GF-D8 (cell line): ENCODE data around the gene FCRLA.
"Not testable (repeated sequence)": the region's sequence is repeated elsewhere in the genome, so short reads cannot be mapped to it uniquely, and the experiment has no call there.

Source experiments
- DNase-seq: peaks from one replicate; lab custom pipeline; 2025; lab: John Stamatoyannopoulos, UW

The FCRLA gene, protein sequence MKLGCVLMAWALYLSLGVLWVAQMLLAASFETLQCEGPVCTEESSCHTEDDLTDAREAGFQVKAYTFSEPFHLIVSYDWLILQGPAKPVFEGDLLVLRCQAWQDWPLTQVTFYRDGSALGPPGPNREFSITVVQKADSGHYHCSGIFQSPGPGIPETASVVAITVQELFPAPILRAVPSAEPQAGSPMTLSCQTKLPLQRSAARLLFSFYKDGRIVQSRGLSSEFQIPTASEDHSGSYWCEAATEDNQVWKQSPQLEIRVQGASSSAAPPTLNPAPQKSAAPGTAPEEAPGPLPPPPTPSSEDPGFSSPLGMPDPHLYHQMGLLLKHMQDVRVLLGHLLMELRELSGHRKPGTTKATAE

DNA sequence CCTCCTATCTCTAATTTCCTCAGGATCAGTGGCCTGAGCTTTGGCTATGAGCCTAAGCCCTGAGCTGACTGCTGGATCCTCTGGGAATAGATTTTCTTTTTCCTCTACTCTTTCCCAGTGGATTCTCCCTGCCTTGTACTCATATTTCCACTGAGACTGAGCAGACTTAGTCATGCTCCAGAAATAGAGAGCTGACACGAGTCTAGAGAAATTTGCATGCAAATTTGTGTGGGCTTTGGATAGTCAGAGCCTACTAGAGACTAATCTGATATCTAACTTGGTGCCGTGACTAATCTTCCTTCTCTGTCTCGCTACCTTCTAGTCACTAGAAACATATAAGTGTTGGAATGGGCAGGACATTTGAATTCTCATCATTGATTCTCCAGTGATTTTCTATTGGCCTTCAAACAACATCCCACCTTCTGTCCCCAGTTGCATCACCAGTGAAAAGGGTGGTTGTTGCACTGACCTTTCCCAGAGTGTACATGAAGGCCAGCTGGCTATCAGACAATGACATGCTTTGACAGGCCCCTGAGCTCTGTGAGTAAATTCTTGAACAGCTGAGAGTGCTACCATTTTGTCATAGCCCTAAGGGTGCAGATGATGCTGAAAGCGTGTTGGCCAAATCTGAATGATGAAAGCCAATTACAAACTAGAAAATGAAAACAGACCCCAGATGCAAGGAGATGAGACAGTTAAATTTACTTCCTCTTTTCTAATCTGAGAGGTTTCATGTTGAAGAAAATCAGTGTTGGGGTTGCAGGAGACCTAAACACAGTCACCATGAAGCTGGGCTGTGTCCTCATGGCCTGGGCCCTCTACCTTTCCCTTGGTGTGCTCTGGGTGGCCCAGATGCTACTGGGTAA lies at the start of gene FCRLA:
Gene FCRLA (plus strand): TSS at position 748 of the 866 bp plus-strand sequence. CDS start 36 bp downstream, at position 784.
- no peak for DNase-seq

DNA sequence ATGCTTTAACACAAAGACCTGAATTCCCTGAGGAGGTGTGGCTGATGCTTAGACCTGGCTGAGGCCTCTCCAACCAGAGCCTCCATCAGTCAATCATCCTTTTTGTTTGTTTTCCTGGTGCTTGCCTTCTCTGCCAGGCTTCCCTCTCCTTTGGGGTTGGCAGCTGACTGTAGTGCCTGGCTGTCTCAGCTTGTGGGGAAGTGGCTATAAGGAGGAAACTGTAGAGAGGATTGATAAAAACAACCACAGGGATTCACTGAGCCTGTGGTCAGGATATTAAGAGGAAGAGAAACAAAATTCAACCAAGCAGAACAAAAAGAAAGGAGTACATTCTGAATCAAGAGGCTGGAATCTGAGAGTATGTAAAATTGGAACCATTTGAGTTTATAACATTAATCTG lies 48.5 kb upstream of the FCRLA start:
- not testable (repeated sequence) for DNase-seq

DNA sequence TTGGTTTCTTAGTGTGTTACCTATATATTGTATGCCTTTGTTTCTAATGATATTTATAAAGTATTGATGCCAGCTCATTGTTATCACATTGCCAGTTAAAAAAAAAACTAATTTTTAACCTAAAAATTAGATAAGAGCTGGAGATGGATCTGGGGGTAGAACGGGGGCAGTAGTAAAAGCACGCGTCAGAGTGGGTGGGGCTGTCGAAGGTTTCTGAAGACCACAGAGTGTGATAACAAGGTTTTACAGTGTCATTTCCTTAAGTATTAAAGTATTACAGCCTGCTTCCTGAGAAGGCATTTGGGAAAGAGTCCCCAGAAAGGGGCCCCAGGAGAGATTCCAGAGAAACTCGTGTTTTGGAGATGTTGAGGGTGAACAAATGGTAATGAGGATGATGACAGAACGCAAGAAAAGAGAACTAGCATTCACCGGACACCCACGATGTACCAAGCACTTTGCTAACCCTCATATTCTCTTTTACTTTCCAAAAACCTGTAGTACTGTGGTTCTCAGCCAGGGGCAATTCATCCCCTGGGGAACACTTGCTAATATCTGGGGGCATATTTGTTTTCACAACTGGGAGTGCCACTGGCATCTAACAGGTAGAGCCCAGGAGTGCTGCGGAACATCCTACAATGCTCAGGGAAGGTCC lies 45.2 kb upstream of the FCRLA start:
- DNase-seq = not testable (repeated sequence)

DNA sequence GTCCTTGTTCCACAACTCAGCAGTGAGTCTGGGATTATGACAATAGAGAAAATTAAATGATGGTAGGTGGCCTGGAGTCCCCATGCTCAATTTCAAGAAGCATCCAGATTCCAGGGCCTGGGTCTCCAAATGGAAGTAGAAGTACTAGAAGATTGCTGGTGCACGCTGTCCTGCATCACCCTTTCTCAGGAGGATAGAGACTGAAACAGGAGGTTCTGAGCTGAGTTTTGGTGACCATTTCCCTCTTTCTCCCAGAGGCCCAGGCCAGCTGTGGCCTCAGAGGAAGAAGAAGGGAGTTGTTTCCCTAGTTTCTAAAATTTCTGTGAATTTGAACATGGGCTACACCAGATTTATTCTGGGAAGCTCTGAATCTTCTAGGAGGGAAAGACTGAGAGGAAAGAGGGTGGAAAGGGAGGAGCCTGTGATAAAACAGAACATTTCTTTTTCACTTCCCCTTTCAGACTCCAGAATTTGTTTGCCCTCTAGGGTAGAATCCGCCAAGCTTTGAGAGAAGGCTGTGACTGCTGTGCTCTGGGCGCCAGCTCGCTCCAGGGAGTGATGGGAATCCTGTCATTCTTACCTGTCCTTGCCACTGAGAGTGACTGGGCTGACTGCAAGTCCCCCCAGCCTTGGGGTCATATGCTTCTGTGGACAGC lies 44.2 kb upstream of the FCRLA start, which contains the start of gene FCGR2B:
Gene FCGR2B (plus strand): TSS at position 460 of the 656 bp plus-strand sequence. CDS start 99 bp downstream, at position 559.
- not testable (repeated sequence) for DNase-seq

DNA sequence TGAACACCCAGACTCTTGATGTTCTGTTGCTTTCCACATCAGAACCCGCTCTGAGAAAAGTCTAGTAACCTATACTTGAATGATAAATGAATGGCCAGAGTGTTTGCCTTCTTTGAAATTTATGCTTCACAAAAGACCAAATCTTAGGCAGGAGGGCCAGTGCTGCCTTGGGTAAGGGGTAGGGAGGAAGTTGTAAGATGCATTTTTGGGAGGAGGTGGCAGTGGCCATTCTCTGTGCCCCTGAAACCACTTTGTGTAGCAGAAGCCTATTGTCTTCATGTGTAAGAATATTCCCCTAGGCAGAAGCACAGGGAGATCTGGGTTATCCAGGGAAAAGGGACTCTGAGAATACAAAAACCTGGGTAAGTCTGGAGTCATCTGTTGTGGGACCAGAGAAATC lies 43.5 kb upstream of the FCRLA start:
- not testable (repeated sequence) for DNase-seq

DNA sequence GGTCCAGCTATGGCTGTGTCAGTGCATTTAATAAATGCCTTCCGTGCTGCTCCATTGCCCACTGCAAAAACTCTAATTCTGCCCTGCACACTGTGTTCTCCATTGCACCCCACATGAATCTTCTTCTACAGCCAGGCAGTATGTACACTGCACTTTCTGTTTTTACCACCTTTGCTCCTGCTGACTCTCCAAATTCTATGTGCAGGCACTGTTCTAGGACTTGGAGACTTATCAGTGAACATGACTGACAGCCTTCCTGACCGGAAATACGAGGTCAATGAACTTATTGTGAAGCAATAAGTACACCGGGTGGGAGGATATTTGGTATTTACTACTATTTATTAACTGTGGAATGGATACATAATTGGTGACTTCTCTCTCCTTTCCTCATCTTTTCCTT lies 42.3 kb upstream of the FCRLA start:
- not testable (repeated sequence) for DNase-seq

DNA sequence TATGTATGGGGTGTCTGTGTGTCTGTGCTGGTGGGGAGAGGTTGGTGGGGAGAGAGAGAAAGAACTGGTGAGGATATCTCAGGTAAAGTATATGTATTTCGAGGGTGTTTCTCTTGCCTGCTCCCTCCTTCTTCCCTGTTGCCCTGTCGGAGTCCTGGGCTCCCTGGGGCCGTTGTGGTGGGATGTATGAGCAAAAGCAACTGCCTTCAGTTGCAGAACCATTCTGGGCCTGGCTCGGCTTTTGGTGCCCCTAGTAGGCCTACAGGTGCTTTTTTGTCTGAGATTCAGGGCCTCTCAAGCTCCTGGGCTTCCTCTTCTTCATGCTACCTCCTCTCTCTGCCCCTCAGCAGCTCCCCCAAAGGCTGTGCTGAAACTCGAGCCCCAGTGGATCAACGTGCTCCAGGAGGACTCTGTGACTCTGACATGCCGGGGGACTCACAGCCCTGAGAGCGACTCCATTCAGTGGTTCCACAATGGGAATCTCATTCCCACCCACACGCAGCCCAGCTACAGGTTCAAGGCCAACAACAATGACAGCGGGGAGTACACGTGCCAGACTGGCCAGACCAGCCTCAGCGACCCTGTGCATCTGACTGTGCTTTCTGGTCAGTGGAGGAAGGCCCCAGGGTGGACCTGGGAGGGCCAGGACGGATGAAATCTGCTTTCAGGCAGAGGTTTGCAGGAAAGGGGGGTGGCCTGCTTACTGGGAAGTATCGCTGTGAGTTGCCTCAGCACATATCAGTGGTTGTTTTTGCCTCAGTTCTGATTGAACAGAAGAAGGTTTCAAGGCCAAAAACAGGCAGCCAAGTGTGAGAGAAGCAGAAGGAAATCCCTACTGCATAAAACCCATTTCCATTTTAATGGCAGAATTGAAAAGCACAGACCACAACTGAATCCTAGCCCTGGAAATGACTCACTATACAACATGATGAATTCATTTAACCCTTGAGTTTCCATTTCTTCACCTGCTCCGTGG lies 35.7 kb upstream of the FCRLA start:
- DNase-seq = not testable (repeated sequence)

DNA sequence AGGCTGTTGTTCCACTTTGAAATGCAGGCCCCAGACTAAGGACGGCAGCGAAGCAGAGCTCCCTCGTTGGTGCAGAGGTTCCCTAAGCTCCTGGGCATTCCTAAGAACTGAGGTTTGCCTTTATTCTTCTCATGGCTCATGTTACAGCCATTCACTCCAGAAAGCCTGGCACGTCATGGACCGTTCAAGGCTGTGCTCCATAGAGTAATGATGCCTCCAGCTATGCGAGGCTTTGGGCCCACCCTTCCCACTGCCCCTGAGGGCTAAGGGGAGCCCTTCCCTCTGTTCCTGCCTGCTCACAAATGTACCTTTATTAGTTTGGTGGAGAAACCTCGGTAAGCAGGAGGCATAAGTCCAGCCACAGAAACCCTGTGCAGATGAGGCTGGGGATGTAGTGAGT lies 33.6 kb upstream of the FCRLA start:
- not testable (repeated sequence) for DNase-seq

DNA sequence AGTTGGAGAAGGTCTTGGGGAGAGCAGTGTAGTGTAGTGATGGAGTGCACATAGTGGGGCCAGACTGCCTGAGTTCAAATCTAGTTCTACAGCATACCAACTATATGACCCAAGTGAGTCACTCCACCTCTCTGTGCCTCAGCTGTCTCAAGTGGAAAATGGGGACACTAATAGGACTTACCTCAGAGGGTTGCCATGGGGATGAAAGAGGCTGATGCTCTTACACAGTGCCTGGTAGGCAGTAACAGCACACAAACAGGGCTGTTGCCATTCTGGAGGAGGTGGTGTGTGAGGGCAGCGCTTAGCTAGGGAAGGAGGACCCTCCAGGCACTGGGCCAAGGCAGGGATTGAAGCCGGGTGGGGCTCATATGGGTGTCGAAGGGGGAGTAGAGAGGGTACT lies 32.6 kb upstream of the FCRLA start:
- DNase-seq = not testable (repeated sequence)

DNA sequence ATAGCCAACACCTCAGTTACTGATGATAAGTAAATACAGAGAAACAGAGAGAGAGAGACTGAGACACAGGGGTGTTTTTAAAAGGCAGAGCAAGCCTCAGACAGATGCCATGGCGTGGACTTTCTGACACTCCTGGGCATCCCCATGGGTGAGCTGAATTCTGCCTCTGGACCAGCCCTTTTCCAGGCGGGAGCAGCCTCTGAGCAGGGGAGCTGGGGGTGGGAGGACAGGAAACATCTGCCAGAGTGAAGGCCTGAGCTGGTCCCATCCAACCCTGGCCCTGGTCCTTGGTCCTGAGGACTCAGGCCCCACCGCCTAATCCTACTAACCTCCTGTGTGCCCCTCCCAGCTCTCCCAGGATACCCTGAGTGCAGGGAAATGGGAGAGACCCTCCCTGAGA lies 32.1 kb upstream of the FCRLA start:
- DNase-seq = not testable (repeated sequence)

DNA sequence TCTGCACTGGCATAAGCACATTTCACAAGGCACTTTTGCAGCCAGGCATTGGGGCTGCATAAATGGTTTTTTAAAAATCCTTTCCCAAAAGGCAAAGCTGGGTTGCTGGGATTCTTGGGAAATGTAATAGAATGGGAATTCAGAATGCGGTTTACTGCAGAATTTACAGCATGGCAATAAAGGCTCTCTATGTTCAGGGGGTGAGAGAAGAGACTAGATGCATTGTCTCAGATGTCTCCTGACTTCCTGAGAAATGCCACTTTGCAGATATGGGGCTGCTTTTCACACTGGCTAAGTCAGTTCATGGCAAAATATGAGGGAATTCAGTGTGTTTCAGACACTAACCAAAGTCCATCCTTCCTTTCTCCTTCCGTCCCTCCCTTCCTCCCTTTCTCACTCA lies 30.6 kb upstream of the FCRLA start:
- DNase-seq = no peak

DNA sequence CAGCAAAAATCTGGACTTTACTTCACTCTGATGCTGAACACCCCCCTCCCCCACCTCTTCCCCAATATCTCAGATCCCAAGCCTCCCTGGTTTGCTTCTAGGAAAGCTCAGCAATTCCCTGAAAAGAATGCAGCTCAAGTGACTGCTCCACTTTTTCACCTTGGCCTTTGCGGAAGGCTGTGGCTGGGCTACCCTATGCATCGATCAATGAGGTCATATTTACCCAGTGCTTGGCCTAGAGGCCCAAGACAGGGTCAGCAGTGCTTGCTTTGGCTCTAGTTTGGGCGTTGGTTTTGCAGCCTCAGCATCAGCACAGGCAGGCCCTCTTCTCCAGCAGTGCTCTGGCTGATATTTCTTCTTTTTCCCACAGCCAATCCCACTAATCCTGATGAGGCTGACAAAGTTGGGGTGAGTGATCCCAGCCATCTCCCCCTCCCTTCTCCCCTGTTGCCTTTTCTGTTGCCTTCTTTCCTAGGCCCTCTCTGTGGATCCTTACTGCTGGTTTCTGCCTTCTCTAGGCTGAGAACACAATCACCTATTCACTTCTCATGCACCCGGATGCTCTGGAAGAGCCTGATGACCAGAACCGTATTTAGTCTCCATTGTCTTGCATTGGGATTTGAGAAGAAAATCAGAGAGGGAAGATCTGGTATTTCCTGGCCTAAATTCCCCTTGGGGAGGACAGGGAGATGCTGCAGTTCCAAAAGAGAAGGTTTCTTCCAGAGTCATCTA lies 29.9 kb upstream of the FCRLA start:
- DNase-seq = no peak

DNA sequence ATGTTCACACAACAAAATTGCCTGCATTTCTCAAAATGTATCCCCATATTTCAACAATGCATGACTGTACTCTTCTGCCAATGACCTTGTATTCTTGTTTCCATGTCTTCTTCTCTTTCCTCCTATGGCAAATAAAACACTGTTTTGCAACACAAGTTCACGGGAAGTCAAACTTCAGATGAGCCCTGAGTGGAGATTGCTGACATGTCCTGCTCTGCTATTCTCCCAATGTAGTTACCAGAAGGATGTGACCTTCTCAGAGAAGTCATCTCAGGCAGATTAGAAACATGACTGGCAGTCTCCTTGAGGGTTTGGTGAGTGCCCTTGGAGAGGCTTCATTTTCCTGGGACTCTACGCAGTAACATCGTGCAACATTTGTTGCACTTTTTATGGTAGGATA lies 28.5 kb upstream of the FCRLA start:
- no peak for DNase-seq

DNA sequence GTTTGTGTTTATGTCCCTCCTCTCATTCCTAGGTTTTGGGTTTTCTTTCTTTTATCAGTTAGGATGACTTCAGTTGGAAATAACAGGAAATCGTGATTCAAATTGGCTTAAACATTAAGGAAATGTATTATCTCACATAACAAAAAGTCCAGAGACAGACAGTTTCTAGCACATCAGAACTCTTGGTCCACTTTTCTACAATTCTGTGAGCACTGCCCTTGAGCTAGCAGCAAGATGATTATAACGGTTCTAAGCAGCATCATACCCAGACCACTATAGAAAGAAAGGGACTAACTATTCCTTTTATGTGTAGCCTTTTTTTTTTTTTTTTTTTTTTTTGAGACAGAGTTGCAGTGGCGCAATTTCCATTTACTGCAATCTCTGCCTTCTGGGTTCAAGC lies 25.1 kb upstream of the FCRLA start:
- no peak for DNase-seq

DNA sequence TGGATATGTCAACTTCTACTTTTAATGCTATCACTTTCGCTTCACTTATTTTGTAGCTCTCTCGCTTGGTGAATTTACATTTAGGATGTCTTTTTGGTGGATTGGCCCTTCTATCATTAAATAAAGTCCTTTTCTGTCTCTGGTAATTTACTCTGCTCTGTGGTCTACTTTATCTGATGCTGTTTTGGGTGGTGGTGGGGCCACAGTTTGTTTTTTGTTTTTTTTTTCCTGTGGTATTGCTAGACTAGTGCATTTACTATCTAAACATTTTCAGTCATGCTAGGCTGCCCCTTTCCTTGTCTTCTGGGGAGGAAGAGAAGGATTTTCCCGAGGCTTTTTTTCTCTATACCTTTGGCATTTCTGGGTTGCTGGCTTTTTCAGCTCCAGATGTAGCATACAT lies 18.1 kb upstream of the FCRLA start:
- no peak for DNase-seq

DNA sequence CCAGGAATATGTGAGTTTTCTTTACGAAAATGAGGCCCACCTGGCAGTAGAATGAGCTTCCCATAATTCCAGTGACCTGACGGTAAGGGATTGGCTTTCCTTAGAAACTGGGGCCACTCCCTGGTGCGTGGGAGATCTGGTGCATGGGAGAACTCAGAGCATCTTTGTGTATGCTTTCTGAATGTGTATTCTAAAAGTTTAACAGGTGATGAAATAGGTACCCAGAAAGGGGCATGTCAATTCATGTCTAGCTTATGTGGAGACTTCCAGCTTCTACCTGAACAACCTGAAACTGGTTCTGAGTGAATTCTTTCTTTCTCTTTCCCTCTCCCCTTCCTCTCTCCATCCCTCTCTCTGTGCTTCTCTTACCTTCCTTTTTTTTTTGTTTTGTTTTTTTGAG lies 15.2 kb upstream of the FCRLA start:
- DNase-seq = no peak

DNA sequence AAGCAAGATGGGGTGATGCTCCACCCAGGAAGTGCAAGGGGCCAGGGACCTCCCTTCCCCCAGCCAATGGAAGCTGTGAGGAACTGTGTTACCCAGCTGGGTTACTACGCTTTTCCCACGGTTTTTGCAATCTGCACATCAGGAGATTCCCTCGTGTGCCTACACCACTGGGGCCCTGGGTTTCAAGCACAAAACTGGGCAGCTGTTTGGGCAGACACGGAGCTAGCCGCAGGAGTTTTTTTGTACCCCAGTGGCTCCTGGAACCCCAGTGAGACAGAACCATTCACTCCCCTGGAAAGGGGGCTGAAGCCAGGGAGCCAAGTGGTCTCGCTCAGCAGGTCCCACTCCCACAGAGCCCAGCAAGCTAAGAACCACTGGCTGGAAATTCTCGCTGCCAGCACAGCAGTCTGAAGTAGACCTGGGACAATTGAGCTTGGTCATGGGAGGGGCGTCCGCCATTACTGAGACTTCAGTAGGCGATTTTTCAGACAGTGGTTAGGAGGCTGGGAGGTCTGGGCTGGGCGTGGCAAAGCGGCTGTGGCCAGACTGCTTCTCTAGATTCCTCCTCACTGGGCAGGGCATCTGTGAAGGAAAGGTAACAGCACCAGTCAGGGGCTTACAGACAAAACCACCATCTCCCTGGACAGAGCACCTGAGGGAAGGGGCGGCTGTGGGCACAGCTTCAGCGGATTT lies 13.9 kb upstream of the FCRLA start:
- not testable (repeated sequence) for DNase-seq

DNA sequence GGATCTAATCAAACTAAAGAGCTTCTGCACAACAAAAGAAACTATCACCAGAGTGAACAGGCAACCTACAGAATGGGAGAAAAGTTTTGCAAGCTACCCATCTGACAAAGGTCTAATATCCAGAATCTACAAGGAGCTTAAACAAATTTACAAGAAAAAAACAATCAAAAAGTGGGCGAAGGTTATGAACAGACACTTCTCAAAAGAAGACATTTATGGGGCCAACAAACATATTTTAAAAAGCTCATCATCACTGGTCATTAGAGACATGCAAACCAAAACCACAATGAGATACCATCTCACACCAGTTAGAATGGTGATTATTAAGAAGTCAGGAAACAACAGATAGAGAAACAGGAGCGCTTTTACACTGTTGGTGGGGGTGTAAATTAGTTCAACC lies 8.7 kb upstream of the FCRLA start:
- DNase-seq = not testable (repeated sequence)

DNA sequence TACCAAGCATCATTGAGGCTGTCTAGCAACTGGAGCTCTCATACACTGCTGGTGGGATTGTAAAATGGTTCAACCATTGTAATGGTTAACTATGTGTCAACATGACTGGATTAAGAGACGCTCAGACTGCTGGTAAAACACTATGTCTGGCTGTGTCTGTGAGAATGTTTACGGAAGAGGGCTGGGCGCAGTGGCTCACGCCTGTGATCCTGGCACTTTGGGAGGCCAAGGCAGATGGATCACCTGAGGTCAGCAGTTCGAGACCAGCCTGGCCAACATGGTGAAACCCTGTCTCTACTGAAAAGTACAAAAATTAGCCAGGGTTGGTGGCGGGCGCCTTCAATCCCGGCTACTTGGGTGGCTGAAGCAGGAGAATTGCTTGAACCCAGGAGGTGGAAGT lies 4.8 kb upstream of the FCRLA start:
- no peak for DNase-seq
